HFFc6 (cell line): Measurements from ENCODE around the gene FTCD. TPM values are rescaled to one million over a fixed set of nuclear protein-coding genes. Genes with fewer than 3 reads are reported as not detected.

Experiments used
- DNase-seq: peaks from one replicate; pipeline ENCODE4 v3.0.0-alpha.2; 2018
- H3K27ac Mint-ChIP-seq: 2 replicates; pipeline ENCODE4 v1.8.0; 2020; ENCODE audit warnings: mild to moderate bottlenecking, mixed read lengths
- H3K27me3 Mint-ChIP-seq: 2 replicates; pipeline ENCODE4 v1.8.0; 2021; ENCODE audit warnings: mild to moderate bottlenecking, moderate library complexity, mixed read lengths; ENCODE audit not compliant: insufficient read depth
- H3K36me3 Mint-ChIP-seq: 2 replicates; pipeline ENCODE4 v1.8.0; 2021; ENCODE audit warnings: low read depth, mixed read lengths
- H3K4me1 Mint-ChIP-seq: 2 replicates; pipeline ENCODE4 v1.8.0; 2020; ENCODE audit warnings: low read depth, mixed read lengths
- H3K4me3 Mint-ChIP-seq: 2 replicates; pipeline ENCODE4 v1.8.0; 2020; ENCODE audit warnings: mild to moderate bottlenecking, moderate library complexity, mixed read lengths
- H3K9me3 Mint-ChIP-seq: 2 replicates; pipeline ENCODE4 v1.8.0; 2020; ENCODE audit warnings: mild to moderate bottlenecking, mixed read lengths
- CTCF ChIP-seq: fragments of 200-600 bp; sonication (generic); IDR thresholded peaks from 2 replicates; pipeline ENCODE4 v1.5.0; 2021; ENCODE audit warnings: antibody characterized with exemption, mild to moderate bottlenecking
- total RNA-seq, 6 experiments: library from RNA; stranded (reverse); fragmentation: NEBNext Ultra II Directional; extraction: Animal tissue kit (Norgen Biotek cat#: 25700); gene quantifications; 2 replicates in 1 of 6; 3 replicates in 5 of 6; pipeline ENCODE4 v1.2.3, GENCODE V29; 2021

The FTCD gene
- total RNA-seq, 6 experiments from 2014 or later: 0.12 to 1.2 (median 0.17) TPM; not detected in 1

- Mint-ChIP-seq H3K4me3 (no peak overlapping the region), H3K9me3 (no peaks in the 10 kb centered on the region), H3K27ac (no peak overlapping the region), H3K36me3 (no peaks in the 10 kb centered on the region), H3K4me1 (no peaks in the 10 kb centered on the region), H3K27me3 (peaks cover 4% of the 10 kb centered on the region)
- DNase-seq: no peak
- no peak for TF ChIP-seq CTCF
Measured at GRCh38 chr21:46157396-46157986, 2.1 kb upstream of the FTCD start.

- Mint-ChIP-seq H3K36me3 (no peaks in the 10 kb centered on the region), H3K4me1 (no peaks in the 10 kb centered on the region), H3K4me3 (no peak overlapping the region), H3K27me3 (peaks cover 4% of the 10 kb centered on the region), H3K27ac (no peak overlapping the region), H3K9me3 (no peaks in the 10 kb centered on the region)
- no peak for DNase-seq
- TF ChIP-seq CTCF: no peak
Measured at GRCh38 chr21:46156678-46157077, 1.3 kb upstream of the FTCD start.

- no peak for TF ChIP-seq CTCF
- Mint-ChIP-seq H3K4me1 (no peaks in the 10 kb centered on the region), H3K36me3 (no peaks in the 10 kb centered on the region), H3K4me3 (no peak overlapping the region), H3K27ac (no peak overlapping the region), H3K9me3 (no peaks in the 10 kb centered on the region), H3K27me3 (peaks cover 4% of the 10 kb centered on the region)
- no peak for DNase-seq
Measured at GRCh38 chr21:46156378-46156645, 933 bp upstream of the FTCD start.

GRCh38 chr21:46154955-46155513 lies 345 bp downstream of the FTCD start:
- no peak overlapping the region for H3K4me3 Mint-ChIP-seq
- peaks cover 4% of the 10 kb centered on the region for H3K27me3 Mint-ChIP-seq
- no peaks in the 10 kb centered on the region for H3K9me3 Mint-ChIP-seq

GRCh38 chr21:46154155-46154954 lies 1.0 kb downstream of the FTCD start:
- DNase-seq: no peak
- no peaks in the 10 kb centered on the region for H3K36me3 Mint-ChIP-seq
- no peaks in the 10 kb centered on the region for H3K9me3 Mint-ChIP-seq
- no peak overlapping the region for H3K4me3 Mint-ChIP-seq
- no peak for TF ChIP-seq CTCF
- peaks cover 2% of the 10 kb centered on the region for H3K27me3 Mint-ChIP-seq
- no peak overlapping the region for H3K27ac Mint-ChIP-seq
- H3K4me1 Mint-ChIP-seq: no peaks in the 10 kb centered on the region

More at GRCh38 chr21:46154955-46155513, 345 bp downstream of the FTCD start:
- no peak for TF ChIP-seq CTCF
- Mint-ChIP-seq H3K36me3 (no peaks in the 10 kb centered on the region), H3K27ac (no peak overlapping the region), H3K4me1 (no peaks in the 10 kb centered on the region)
- DNase-seq: no peak
